IMR-90 (cell line): ENCODE results near the gene HHIP.

Source experiments
- CEBPB ChIP-seq: IDR thresholded peaks from 2 replicates; pipeline ENCODE4 v1.6.1; 2012; ENCODE audit warnings: low read depth, low read length, improper control_type of control experiment
- POLR2A ChIP-seq: IDR thresholded peaks from 2 replicates; pipeline ENCODE4 v1.6.1; 2012; ENCODE audit warnings: mild to moderate bottlenecking, low read depth, low read length
- RAD21 ChIP-seq: IDR thresholded peaks from 2 replicates; pipeline ENCODE4 v1.6.1; 2012; ENCODE audit warnings: low read length, improper control_type of control experiment
- TF ChIP-seq, protein P1 (sequence below): conservative IDR thresholded peaks from 2 replicates; pipeline ENCODE4 v1.5.1; 2012; ENCODE audit warnings: mild to moderate bottlenecking, low read depth, low read length, improper control_type of control experiment

DNA sequence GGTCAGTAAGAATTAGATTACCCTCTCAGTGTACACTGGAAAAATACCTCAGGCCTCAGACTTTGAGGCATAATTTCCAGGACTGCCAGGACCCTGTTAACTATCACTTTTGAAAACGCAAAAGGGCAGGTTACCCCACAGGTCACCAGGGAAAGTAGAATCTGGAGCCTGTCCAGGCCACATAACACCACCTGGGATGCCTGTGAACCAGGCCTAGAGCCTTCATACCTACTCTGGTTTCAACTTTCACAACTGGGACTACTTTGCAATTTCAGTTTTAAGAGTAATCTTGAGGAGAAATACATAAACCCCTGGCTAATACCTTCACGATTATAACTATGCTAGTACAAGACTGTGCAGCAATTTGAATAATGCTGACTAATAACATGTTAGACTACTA, 132.4 kb downstream of the HHIP start:
- TF ChIP-seq, protein P1, sequence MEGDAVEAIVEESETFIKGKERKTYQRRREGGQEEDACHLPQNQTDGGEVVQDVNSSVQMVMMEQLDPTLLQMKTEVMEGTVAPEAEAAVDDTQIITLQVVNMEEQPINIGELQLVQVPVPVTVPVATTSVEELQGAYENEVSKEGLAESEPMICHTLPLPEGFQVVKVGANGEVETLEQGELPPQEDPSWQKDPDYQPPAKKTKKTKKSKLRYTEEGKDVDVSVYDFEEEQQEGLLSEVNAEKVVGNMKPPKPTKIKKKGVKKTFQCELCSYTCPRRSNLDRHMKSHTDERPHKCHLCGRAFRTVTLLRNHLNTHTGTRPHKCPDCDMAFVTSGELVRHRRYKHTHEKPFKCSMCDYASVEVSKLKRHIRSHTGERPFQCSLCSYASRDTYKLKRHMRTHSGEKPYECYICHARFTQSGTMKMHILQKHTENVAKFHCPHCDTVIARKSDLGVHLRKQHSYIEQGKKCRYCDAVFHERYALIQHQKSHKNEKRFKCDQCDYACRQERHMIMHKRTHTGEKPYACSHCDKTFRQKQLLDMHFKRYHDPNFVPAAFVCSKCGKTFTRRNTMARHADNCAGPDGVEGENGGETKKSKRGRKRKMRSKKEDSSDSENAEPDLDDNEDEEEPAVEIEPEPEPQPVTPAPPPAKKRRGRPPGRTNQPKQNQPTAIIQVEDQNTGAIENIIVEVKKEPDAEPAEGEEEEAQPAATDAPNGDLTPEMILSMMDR: no peak
- TF ChIP-seq POLR2A (no peak), CEBPB (no peak), RAD21 (no peak)
